ENCODE results near the gene EDDM13. TPM values are rescaled to one million over a fixed set of nuclear protein-coding genes. Genes with fewer than 3 reads are reported as not detected.
"Not testable (repeated sequence)": the region's sequence is repeated elsewhere in the genome, so short reads cannot be mapped to it uniquely, and the experiment has no call there.

EDDM13 gene
- total and polyA plus RNA-seq, 10 of the 15 experiments (the other 5 are each of a cell fraction or from before 2014, with no cell fraction given), result 0.15 to 0.37 TPM; not detected in 8

GRCh38 chr19:56261145-56261544 is 11.4 kb upstream of the EDDM13 start:
- ChIA-PET RAD21 (ENCODE audit: unreplicated experiment) (interaction anchor here (1.1 kb wide), 1 partner anchor 13 kb away, joined by 3 read pairs; no protein-coding TSS in a partner anchor), SMC1A (ENCODE audit: uncharacterized antibody, unreplicated experiment) (interaction anchor here (1.0 kb wide), 1 partner anchor 8 kb away, joined by 3 read pairs; no protein-coding TSS in a partner anchor), POLR2A (interaction anchor here (0.6 to 1.0 kb wide), 2 partner anchors 28 to 615 kb away, joined by 3 to 4 read pairs; no protein-coding TSS in a partner anchor), CTCF (interaction anchor here (1.1 to 2.6 kb wide), 5 partner anchors 9 to 195 kb away, joined by 4 to 16 read pairs (median 7); no protein-coding TSS in a partner anchor)
- Histone ChIP-seq H3K79me2 (ENCODE audit: control insufficient read depth, insufficient read depth, low read length) (no peaks in the 10 kb centered on the region), H3K4me3 (no peak overlapping the region), H3K36me3 (ENCODE audit: control insufficient read depth in 2 of 2, insufficient read depth in 2 of 2, low read length in 1 of 2) (no peaks in the 10 kb centered on the region), H3K27me3 (replicated peaks in 1 of 2; ENCODE audit: control insufficient read depth in 2 of 2, insufficient read depth in 2 of 2, low read length in 1 of 2) (no peaks in the 10 kb centered on the region), H2AFZ (ENCODE audit: control insufficient read depth, low read depth, low read length) (no peak overlapping the region), H3K9ac (ENCODE audit: control insufficient read depth, insufficient read depth, low read length) (no peak overlapping the region), H3K4me1 (ENCODE audit: control insufficient read depth, insufficient read depth, low read length) (no peaks in the 10 kb centered on the region), H3K27ac (ENCODE audit: control insufficient read depth, insufficient read depth) (no peak overlapping the region), H4K20me1 (ENCODE audit: control insufficient read depth, insufficient read depth) (no peaks in the 10 kb centered on the region), H3K4me2 (ENCODE audit: control insufficient read depth, insufficient read depth) (no peak overlapping the region), H3K9me3 (replicated peaks; ENCODE audit: control insufficient read depth, insufficient read depth, low read length) (no peaks in the 10 kb centered on the region)
- in situ Hi-C loops (cut with MboI) (no loop called here), intact Hi-C loops (cut with micrococcal nuclease; ENCODE audit: unreplicated experiment) (no loop called here)
- DNase-seq (ENCODE audit: low read depth, low spot score), result no peak
- BruUV-seq (replicated peaks), result no TSS peak
- no peak for TF ChIP-seq TBL1XR1 (IDR thresholded peaks at IDR 0.05; ENCODE audit: low read depth, low read length)
- no peak for TF ChIP-seq E2F4 (IDR thresholded peaks at IDR 0.05; ENCODE audit: low read depth, low read length)
- 0 out of 2 replicates have a peak, but pooled peaks have one; percentile 19 for TF ChIP-seq YY1 (IDR thresholded peaks at IDR 0.05; ENCODE audit: low read depth, low read length)
- TF ChIP-seq NR2F1 (conservative IDR thresholded peaks at IDR 0.05), result no peak
- no peak for ATAC-seq
- FAIRE-seq, result no peak

DNA sequence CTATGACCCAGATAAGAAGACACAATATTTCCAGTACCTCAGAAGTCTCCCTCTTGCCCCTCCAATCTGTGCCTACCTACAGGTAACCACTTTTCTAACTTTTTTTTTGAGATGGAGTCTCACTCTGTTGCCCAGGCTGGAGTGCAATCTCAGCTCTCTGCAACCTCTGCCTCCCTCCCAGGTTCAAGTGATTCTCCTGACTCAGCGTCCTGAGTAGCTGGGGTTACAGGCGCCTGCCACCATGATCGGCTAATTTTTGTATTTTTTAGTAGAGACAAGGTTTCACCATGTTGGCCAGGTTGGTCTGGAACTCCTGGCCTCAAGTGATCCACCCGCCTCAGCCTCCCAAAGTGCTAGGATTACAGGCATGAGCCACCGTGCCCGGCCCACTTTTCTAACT is 10.6 kb upstream of the EDDM13 start:
- BruUV-seq (replicated peaks); H3K79me2 ChIP-seq (ENCODE audit: control insufficient read depth, insufficient read depth, low read length); H3K27ac ChIP-seq (ENCODE audit: control insufficient read depth, insufficient read depth); ATAC-seq; in situ Hi-C loops (cut with MboI); H3K9me3 ChIP-seq (replicated peaks; ENCODE audit: control insufficient read depth, insufficient read depth, low read length); RAD21 ChIA-PET (ENCODE audit: unreplicated experiment); POLR2A ChIA-PET; H3K9ac ChIP-seq (ENCODE audit: control insufficient read depth, insufficient read depth, low read length); H3K4me2 ChIP-seq (ENCODE audit: control insufficient read depth, insufficient read depth); H4K20me1 ChIP-seq (ENCODE audit: control insufficient read depth, insufficient read depth); DNase-seq (ENCODE audit: low read depth, low spot score); H3K4me3 ChIP-seq; H3K36me3 ChIP-seq (ENCODE audit: control insufficient read depth in 2 of 2, insufficient read depth in 2 of 2, low read length in 1 of 2); FAIRE-seq; H3K4me1 ChIP-seq (ENCODE audit: control insufficient read depth, insufficient read depth, low read length); H2AFZ ChIP-seq (ENCODE audit: control insufficient read depth, low read depth, low read length); intact Hi-C loops (cut with micrococcal nuclease; ENCODE audit: unreplicated experiment); H3K27me3 ChIP-seq (replicated peaks in 1 of 2; ENCODE audit: control insufficient read depth in 2 of 2, insufficient read depth in 2 of 2, low read length in 1 of 2): not testable (repeated sequence)
- SMC1A ChIA-PET (ENCODE audit: uncharacterized antibody, unreplicated experiment), result interaction anchor here (1.0 kb wide), 1 partner anchor 9 kb away, joined by 3 read pairs; no protein-coding TSS in a partner anchor
- CTCF ChIA-PET, result interaction anchor here (1.4 to 2.6 kb wide), 3 partner anchors 10 to 196 kb away, joined by 7 to 16 read pairs (median 7); no protein-coding TSS in a partner anchor
- 94% methylated on average over 6 of the region's 6 CpGs for WGBS (ENCODE audit: insufficient coverage, insufficient replicate concordance, low lambda C conversion rate, missing lambda C conversion rate)
